Cardiac ventricle fibroblast (primary cell): Measurements from ENCODE around the gene RNF150. TPM values are rescaled to one million over a fixed set of nuclear protein-coding genes. Genes with fewer than 3 reads are reported as not detected.

Source experiments
- total RNA-seq: library from RNA; depleted of rRNA; stranded (reverse); fragments of >200 nt; gene quantifications from 2 replicates; pipeline ENCODE4 v1.2.3, GENCODE V29; 2015

Gene RNF150
- 0.25 and 0.54 TPM in 2 replicates for total RNA-seq

DNA sequence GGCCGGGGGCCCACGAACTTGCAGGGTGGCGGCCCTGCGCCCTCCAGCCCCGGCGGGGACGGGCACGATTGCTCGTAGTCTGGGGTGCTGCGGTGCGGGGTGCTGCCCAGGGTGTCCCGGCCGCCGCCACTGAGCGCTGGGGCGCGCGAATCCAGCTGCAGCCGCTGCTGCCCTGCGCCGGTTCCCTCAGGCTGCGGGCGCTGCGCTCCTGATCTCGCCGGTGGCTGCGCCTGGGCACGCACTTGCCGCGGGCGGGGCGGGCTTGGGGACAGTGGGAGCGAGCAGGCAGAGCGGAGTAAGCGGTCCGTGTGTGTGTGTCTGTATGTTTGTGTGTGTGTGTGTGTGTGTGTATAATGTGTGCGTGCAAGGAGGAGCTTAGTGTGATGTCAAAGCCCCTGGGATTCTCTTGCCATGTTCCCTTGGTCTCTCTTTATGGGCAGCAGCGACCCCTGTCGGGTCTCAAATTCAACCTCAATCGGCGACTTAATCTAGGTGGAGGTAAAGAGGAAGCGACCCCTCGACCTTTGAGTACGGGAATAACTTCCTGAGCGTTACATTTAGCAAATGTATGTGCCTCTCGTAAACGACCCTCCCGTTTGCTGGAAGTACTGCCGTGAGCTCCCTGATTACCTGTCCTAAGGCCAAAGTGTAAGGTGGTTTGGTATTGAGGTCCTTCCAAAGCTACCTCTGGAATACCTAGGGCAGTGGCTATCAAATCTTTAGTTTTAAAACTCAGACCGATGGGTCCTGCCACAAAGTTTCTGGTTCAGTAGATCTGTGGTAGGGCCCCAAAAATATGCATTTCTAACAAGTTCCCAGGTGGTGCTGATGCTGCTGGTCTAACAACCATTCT lies at the start of gene RNF150:
Gene RNF150, minus strand, starts transcription at position 324 of the 853 bp plus-strand sequence.

Other genes starting within 250 kb of the RNF150 start
- 12.3 and 13.0 TPM in 2 replicates for gene ZNF330, start 87.4 kb upstream of the RNF150 start, total RNA-seq